SIG-M5 treated with dmso at 0.1 percent for 504 hours (cell line): ENCODE results near the gene CPZ.

Experiments
- DNase-seq: peaks from one replicate; lab custom pipeline; 2025; ENCODE audit not compliant: unreplicated experiment; lab: John Stamatoyannopoulos, UW

The CPZ gene

DNA sequence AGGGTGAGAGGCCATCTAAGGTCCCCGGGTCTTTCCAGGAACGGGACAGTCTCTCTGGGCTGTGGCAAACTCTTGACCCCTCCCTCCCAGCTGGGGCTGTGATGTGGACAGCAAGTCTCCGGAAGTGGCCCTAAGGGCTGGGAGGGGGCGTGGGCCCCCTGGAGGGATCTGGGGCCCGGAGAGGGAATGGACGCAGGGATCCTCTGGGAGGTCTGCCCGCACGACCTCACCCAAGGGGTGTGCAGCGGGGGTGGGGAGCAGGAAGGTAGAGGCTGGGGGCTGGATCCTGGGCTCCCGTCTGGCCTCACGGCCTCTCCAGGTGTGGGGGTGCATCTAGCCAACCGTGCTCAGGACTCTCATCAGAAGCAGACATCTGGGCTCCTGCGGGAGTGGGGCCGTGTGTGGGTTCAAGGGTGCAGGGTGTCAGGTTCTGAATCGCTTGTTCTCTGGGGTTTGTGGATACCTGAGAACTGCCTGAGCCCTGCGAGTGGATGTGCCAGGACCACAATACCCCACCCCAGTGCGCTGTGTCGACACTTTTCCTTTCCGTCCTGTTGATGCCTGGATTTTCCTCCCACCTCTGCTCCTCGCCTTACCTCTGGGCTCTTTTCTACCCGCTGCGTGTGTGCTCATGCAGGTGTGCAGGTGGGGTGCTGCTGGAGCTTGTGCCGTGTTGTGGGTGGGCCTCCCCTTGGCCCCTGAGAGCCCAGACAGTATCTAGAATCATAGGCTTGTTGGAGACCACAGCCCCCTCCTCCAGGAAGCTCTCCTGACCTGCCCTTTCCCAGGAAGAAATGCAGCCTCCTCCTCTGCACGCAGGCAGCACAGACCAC, 915 bp downstream of the CPZ start:
- no peak for DNase-seq

DNA sequence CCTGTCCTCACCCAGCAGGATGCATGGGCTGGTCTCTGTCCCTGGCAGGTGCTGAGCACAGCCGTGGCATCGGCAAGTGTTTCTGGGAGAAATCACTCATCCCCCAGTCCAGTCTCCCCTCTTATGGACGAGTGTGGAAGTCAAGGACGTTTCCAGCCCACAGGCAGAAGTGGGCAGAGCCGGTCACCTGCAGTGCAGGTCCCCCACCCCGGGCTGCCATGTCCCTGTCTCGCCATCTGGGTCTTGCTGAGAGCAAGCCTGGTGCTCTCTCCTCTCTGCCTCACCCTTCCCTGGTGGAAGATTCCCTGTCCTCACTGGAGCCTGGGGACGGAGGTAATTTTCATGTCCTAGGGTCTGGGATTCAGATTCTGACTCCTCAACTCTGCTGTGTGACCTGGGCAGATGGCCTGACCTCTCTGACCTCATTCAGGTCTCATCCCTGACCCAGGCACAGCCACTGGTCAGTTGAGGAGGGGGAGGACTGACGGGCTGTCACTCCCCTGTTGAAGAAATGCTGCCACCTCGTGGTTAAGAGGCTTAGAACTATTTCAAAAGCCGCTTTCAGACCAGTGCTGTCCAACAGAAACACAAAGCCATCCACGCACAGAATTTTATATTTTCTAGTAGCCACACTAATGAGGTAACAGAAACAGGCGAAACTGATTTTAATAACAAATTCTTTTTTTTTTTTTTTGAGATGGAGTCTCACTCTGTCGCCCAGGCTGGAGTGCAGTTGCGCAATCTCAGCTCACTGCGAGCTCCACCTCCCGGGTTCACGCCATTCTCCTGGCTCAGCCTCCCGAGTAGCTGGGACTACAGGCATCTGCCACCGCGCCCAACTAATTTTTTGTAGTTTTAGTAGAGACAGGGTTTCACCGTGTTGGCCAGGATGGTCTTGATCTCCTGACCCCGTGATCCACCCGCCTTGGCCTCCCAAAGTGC, 1.8 kb downstream of the CPZ start:
- DNase-seq: peak; percentile 42

DNA sequence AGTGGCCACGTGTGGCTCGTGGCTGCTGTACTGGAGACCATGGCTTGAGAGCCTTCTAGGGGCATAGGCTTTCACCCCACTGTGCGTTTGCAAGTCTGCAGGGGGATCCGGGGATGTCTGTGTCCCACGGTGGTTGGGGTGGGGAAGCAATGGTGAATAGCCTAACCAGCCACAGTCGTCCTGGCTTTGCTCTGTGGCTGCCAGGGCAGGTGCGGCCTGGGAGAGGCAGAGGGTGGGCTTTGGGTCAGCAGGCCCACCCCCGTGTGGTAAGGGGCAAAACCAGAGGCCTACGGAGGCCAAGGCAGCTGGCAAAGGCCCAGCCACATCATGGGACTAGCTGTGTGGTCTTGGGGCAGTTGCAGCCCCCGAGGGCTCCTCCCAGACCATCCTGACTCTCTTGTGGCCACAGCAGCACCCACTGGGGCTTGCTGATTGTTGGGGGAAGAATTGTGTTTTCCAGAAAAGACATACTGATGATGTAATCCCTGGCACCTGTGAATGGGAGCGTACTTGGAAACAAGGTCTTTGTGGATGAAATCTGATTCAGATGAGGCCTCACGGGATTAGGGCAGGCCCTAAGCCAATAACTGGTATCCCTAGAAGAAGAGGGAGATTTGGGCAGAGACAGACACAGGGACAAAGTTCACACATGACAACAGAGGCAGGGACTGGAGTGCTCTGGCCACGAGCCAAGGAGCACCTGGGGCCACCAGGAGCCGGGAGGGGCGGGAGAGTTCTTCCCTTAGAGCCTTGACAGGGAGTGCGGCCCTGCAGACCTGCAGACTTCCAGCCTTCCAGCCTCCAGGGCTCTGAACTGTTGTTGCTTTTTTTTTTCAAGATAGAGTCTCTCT, 2.9 kb downstream of the CPZ start:
- DNase-seq: no peak

DNA sequence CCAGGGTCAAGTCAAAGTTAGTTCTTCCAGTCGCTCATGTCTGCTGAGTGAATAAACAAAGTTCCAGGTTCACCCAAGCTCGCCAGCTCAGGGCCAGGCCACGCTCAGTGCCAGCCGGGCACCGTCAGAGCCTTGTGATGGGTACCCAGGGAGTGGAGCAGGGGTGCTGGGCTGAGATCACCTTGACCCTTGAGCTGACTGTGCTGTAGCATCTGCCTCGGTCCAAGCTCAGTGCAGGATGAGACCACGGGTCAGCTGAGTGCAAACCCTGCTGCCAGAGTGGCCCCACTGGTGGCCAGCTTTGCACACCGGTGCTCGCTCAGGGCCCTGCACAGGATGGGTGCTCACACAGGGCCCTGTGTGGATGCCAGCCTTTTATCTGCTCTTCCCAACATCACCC, 4.3 kb downstream of the CPZ start:
- no peak for DNase-seq

DNA sequence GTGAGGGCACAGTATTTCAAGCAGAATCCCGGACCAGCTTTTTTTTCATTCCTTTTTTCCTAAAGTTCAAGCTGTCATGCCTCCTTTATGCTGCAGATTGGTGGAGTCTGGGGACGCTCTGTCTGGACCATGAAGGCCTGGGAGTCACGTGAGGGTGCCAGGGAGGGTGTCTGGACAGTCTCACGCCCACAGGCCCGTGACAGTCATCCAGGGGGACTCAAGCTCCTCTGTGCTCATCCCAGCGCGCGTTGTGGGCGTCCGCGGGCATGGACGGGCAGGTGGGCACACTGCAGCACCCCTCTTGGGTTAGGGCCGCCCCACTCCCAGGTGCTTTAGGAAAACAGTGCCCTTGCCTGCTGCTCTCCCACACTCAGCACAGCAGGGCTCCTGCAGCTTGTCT, 4.8 kb downstream of the CPZ start:
- DNase-seq: no peak

DNA sequence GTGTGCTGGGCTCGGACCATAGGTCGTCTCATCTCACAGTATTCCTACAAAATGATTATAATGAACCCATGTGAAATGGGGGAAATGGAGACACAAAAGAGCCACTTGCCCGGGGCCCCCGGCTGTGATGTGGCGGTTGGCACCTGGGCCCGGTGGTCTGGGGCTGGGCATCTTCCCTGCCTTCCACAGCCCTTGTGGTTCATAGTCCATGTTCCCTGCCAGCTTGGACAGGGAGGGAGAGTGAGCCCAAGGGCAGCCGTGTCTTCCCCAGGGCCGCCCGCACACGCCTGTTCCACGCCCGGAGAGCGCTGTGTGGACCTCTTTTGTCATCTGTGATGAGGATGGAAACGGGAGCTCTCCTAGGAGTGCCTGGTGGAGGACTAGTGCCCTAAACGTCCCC, 5.2 kb downstream of the CPZ start:
- DNase-seq: no peak

DNA sequence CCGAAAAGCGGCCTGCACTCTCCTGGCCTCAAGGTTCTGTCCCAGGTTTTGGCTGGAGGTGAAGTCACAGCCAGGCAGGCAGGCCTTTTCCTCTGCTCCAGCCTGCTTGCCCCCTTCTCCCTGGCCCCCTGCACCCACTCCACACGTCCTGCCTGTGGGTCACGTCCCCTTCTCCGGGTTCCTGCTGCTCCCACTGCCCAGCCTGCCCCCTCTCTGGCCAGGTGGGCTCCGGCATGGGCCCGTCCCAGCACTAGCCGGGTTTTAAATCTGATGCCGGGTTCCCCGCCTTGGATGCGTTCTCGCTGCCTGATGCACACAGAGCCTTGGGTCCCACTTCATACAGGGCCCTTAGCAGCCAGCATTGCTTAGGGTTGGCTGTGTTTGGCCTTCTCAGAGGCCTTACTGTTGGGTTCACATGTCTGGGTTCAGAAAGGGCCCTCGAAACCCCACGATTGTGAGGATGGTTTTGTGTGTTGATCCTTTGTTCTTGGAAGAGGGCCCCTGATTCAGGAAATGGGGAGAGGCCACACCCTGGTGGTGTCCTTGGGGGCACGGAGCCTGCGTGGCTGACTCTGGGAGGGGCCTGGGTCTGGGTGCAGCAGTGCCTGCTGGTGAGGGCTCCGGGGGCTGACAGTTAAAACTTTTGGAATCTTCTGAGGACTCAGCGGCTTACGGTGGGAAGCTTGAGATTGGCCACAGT, 6.0 kb downstream of the CPZ start:
- DNase-seq: no peak

DNA sequence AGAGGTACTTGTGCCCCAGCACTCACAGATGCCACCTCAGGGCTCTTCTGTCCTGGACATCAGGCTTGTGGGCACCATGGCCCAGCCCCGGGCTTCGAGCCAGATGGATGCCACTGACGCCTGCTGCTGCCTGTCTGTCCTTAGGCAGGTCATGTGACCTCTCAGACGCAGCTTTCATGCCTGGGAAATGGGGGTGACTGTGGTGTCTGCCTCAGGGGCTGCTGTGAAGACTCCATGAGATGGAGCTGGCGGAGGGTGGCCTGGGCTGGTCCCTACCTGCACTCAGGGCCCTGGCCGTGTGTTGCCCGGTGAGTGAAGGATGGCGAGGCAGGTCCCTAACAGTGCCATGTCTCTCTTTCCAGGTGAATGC, 6.5 kb downstream of the CPZ start:
- DNase-seq: no peak

DNA sequence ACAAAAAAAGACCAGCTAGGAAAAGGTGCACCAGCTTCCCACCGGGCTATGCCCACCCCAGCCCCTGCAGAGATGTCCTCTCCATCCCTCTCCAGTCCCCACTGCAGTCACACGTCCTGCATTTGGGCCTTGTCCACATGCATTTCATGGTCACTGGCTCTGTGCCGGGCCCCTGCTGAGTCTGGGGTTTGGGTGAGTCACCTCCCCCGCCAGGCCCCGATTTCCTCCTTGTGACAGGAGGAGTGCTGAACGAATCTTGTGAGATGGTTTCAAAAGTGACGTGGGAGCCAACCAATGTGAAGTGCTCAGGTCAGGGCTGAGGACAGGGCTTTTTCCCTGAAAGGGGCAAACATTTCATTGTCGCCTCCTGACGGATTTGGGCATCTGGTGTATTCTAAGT, 7.1 kb downstream of the CPZ start:
- peak; percentile 5 for DNase-seq

DNA sequence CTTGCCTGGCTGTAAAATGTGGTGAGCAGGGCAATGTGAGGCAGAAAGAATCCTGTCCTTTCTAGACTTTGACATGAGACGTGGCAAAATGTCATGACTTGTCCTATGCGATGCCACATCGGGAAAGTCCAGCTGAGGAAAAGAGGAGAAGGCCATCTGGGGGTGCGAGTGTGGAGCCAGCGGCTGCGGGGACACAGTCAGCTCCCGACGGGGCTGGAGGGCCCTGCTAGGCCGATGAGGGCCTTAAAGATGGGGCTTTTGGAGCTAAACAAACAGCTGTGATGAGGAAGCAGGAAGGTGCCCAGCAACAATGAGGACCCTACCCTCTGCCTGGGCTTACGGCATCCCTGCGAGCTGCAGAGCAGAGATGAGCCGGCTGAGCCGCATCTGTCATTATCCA, 7.7 kb downstream of the CPZ start:
- DNase-seq: no peak

DNA sequence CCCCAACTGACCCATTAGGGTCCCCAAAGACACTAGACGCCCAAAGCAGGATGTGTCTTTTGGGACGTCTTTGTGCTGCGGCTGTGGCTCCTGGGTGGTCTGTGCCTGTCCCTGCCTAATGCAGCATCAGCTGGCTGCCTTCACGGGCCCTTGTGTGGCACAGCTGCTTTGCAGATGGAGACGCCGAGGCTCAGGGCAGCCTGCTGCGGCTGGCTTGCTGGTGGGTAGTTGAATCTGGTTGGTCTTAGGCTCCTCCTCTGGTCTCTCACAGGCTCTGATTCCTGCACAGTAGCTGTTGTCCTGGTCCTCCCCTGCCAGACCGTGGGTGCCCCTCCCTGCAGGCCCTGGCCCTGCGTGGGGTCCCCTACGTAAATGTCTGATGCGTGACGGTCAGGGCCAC, 8.1 kb downstream of the CPZ start:
- DNase-seq: no peak

DNA sequence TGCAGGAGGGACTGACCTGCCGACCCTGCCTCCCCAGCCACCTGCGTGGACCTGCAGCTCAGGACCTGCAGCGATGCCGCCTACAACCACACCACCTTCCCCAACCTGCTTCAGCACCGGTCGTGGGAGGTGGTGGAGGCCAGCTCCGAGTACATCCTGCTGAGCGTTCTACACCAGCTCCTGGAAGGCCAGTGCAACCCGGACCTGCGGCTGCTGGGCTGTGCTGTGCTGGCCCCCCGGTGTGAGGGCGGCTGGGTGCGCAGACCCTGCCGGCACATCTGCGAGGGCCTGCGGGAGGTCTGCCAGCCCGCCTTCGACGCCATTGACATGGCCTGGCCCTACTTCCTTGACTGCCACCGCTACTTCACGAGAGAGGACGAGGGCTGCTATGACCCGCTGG, 8.5 kb downstream of the CPZ start:
- no peak for DNase-seq

DNA sequence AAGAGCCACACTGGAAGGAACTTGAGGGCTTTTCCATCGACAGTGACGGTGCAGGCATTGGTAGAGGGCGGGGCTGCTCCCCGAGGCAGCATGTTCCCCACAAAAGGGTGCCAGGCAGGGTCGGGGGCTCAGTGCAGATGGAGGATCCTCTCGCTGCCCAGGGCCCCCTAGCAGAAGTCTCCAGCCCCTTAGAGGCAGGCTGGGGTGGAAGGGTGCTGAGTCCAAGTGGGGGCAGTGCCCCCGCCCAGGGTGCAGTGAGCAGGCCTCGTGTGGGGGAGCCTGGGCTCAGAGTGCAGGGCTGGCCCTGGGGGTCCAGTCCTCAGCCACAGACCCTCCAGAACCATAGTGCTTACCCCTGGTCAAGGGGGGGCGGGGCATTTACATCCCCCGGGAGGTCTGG, 9.0 kb downstream of the CPZ start:
- DNase-seq: no peak

DNA sequence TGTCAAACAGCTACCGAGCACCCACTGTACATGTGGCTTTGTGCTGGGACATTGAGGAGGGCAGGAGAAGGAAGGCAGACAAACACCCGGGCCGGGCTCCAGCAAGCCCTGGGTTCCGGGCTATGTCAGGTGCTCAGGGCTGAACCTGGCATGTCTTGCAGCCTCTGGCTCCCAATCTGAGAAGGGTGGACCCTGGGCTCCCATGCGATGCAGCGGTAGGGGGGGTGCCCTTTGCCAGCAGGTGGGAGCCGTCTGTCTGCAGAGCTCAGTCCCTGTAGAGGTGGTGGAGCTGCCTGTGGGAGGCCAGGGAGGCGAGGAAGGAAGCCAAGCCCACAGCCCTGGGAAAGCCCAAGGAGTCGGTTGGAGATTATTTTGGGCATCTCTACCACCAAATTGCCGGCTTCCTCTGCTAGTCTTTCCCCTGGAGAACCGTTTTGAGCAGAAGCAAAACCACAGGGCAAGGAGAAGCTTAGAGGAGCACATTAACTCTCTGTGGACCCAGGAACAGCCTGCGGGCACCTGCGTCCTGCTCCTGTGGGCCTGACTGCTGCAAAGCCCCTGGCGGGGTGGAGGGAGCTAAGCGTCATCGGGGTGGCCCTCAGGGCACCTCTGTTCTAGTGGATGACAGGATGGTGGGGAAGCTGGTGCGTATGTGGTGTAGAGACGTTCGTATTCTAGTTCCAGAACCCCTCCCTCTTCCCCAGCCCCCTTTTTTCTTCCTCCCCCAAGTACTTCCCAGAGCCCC, 10.3 kb downstream of the CPZ start:
- DNase-seq: no peak

DNA sequence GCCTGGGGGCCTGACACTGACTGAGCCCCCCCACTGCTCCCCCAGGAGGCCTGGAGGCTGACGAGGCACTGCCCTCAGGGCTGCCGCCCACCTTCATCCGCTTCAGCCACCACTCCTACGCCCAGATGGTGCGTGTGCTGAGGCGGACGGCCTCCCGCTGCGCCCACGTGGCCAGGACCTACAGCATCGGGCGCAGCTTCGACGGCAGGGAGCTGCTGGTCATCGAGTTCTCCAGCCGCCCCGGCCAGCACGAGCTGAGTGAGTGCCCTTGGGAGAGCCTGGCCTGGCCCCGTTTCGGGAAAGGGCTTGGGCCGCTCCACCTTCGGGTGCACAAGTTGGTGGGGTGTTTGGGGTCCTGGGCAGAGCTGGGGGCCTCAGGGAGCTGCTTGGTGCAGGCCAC, 11.4 kb downstream of the CPZ start:
- no peak for DNase-seq

DNA sequence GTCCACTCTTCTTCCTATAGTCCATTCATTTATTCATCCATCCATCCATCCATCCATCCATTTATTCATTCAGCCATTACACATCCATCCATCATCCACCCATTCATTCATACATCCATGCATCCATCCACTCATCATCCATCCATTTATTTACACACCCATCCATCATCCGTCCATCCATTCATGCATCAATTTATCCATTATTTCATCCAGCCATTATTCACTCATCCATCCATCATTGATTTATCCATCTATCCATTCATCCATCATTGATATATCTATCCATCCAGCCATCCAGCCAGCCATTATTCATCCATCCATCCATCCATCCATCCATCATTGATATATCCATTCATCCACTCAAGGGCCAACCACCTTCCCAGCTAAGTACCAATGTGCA, 12.7 kb downstream of the CPZ start:
- no peak for DNase-seq

DNA sequence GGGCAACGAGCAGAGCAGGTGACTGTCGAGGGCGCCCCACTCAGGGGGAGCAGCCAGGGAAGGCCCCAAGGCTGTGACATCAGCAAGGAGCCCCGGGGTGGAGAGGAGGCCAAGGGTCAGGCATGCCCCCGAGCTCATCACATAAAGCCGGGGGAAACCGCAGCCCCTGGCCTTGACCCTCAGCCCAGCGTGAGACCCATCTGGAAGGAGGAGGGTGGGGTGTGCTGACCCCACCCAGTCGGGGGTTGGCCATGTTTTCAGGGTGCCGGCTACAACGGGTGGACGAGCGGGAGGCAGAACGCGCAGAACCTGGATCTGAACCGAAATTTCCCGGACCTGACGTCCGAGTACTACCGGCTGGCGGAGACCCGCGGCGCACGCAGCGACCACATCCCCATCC, 13.9 kb downstream of the CPZ start:
- DNase-seq: no peak

DNA sequence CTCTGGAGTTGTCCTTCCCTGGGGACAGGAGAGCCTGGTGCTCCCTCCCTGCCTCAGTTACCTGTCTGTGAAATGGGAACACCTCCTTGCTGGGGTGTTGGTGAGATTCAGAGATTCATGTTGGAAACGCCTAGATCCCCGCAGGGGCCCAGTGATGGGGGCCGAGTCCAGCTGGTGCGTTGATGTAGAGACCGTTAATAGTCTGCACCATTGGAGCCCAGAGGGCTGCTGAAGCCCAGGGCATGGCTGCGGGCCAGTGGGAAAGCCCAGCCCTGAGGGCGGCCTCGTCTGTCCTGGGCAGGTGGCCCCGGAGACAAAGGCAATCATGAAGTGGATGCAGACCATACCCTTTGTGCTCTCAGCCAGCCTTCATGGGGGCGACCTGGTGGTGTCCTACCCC, 14.4 kb downstream of the CPZ start:
- no peak for DNase-seq

DNA sequence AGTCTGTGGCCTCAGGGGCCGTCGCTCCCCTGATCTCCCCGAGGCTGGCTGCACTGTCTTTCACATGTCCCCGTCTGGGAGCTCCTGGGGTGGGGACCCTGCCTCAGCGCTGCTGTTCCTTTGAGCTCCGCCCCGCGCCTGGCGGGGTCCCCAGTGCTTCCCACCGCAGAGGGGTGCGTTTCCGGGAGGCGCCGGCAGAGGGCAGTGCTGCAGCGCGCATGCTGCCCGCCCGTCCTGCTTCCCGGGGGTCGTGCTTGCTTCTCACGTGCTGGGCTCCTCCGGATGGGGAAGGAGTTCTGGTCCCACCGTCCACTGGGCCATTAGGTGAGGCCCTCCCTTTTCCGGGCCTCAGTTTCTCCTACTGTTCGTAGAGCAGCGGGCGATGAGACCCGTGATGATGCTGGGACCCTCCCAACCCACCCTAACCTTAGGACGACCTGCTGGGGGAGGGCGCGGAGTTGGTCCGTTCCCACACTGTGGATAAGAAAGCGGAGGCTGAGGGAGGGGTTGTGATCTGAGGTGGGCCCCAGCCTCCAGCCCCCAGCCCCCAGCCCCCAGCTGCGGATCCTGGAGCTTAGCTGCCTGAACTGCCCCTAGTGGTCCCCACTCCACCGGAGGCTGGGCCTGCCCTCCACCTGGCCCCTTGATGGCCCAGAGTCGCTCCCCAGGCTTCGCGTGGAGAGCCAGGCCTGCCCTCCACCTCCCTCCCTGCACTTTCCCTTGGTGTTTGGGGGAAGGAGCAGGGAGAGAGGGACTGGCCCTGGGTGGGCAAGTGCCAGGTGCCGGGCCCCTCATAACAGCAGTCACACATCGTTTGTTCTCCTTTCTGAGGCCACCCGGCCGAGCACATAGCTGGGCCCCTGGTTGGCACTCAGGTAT, 15.3 kb downstream of the CPZ start:
- DNase-seq: no peak
